Stimulated activated naive B cell treated with anti-CD40 and anti-IgM and Interleukin-4, amounts not matched to agents 10 μg/mL and 1 μg/mL and 100 μg/mL, for 72 hours (primary cell): ENCODE measurements around the gene SLC7A1.
A peak's percentile ranks its signal among the peaks of the same experiment; 100 is the strongest.

Experiments
- ATAC-seq, 2 donors: fragments of 150-1000 bp; cut with Tn5 transposase; replicated peaks; 2 replicates each; pipeline ENCODE4 v1.10.0; 2021; ENCODE audit warnings: moderate library complexity in 1 of 2
- DNase-seq: peaks from one replicate; pipeline ENCODE4 v3.0.0; 2021
- H3K27ac Mint-ChIP-seq: one replicate; pipeline ENCODE4 v1.8.0; 2022; ENCODE audit warnings: mild to moderate bottlenecking, mixed read lengths
- H3K27me3 Mint-ChIP-seq, 2 donors: one replicate each; pipeline ENCODE4 v1.8.0; 2022; ENCODE audit warnings: mixed read lengths in 2 of 2
- H3K36me3 Mint-ChIP-seq, 2 donors: one replicate each; pipeline ENCODE4 v1.8.0; 2022; ENCODE audit warnings: mixed read lengths in 2 of 2, mild to moderate bottlenecking in 1 of 2
- H3K4me1 Mint-ChIP-seq, 2 donors: one replicate each; pipeline ENCODE4 v1.8.0; 2022; ENCODE audit warnings: mixed read lengths in 2 of 2, mild to moderate bottlenecking in 1 of 2
- H3K4me3 Mint-ChIP-seq, 2 donors: one replicate each; pipeline ENCODE4 v1.8.0; 2022; ENCODE audit warnings: mild to moderate bottlenecking in 2 of 2, mixed read lengths in 2 of 2, moderate library complexity in 1 of 2
- H3K9me3 Mint-ChIP-seq, 2 donors: one replicate each; pipeline ENCODE4 v1.8.0; 2022; ENCODE audit warnings: mixed read lengths in 2 of 2, mild to moderate bottlenecking in 1 of 2

Gene SLC7A1

DNA sequence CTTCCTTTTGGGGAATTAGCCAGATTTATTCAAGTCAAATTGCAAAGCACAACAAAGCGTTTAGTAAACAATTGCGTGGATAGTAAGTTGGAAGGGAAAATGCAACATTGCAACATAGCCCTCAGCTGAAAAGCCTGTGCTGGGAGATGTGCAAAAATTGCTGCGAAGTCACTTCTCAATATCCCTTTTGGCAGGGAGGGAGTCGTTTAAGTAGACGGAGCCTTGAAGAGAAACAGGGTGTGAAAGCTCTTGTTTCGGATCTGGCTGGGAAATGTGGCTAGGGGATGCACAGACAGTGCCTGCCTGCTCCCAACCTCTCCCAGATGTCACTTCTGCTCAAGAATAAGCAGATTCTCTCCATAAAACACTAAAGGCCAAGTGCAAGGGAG lies 56.8 kb downstream of the SLC7A1 start:
- peaks cover 35 to 52% of the 10 kb centered on the region in 2 donors for H3K36me3 Mint-ChIP-seq

DNA sequence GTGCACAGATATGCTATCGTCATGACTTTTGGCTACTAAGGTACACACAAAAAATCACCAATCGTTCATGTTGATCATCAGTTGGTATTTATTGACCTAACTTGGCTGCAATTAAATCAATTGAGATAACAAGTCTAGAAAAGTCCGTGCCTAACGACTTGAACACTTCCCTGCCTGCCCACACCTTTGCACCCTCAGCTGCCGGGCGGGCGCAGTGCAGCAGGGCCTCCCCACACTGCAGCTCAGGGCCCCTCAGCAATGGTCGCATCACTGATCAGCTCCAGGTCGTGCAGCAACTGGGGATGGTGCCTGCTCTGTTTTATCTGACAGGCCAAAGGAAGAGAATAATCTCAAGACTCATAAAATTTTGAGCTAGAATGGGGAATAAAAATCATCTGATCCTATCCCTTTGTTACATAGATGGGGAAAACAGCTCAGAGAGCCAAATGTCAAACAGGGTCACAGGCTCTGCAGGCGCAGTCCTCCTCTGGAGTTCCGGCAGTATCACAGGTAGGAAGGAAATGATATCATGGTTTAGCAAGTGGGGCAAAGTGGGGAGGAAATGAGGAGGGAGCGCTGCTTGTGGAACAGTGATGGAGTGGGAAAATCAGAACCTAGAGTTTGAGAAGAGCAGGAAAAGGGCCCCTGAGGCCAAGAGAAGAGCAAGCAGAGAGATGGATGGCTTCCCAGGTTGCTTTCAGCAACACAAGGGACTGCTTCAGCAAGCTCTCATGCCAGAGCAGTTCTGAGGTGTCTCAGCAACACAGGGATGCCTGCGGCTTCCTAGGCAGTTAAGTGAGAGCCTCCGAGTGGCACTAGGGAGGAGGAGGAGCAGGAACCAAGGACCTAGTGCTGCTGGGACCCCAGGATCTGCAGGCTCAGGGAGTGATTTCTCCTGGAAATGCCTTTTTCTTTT lies 57.5 kb downstream of the SLC7A1 start:
- H3K36me3 Mint-ChIP-seq = peaks cover 34 to 49% of the 10 kb centered on the region in 2 donors
- ATAC-seq = no peak
- DNase-seq = no peak
- no peak overlapping the region for H3K4me3 Mint-ChIP-seq
- H3K27ac Mint-ChIP-seq = no peak overlapping the region
- H3K27me3 Mint-ChIP-seq = no peaks in the 10 kb centered on the region
- H3K9me3 Mint-ChIP-seq = no peaks in the 10 kb centered on the region
- H3K4me1 Mint-ChIP-seq = peaks cover 17 to 21% of the 10 kb centered on the region in 2 donors

More for the DNA sequence above, 56.8 kb downstream of the SLC7A1 start:
- DNase-seq (no peak), ATAC-seq (no peak)
- Mint-ChIP-seq H3K27ac (no peak overlapping the region), H3K27me3 (no peaks in the 10 kb centered on the region), H3K9me3 (no peaks in the 10 kb centered on the region), H3K4me1 (peaks cover 23 to 28% of the 10 kb centered on the region in 2 donors), H3K4me3 (no peak overlapping the region)

GRCh38 chr13:29536853-29537252 lies 58.6 kb downstream of the SLC7A1 start:
- H3K4me3 Mint-ChIP-seq = no peak overlapping the region
- DNase-seq (no peak), ATAC-seq (no peak)
- H3K27me3 Mint-ChIP-seq = no peaks in the 10 kb centered on the region
- peaks cover 37 to 50% of the 10 kb centered on the region in 2 donors for H3K36me3 Mint-ChIP-seq
- no peaks in the 10 kb centered on the region for H3K9me3 Mint-ChIP-seq
- H3K4me1 Mint-ChIP-seq = peaks cover 11 to 12% of the 10 kb centered on the region in 2 donors
- no peak overlapping the region for H3K27ac Mint-ChIP-seq

DNA sequence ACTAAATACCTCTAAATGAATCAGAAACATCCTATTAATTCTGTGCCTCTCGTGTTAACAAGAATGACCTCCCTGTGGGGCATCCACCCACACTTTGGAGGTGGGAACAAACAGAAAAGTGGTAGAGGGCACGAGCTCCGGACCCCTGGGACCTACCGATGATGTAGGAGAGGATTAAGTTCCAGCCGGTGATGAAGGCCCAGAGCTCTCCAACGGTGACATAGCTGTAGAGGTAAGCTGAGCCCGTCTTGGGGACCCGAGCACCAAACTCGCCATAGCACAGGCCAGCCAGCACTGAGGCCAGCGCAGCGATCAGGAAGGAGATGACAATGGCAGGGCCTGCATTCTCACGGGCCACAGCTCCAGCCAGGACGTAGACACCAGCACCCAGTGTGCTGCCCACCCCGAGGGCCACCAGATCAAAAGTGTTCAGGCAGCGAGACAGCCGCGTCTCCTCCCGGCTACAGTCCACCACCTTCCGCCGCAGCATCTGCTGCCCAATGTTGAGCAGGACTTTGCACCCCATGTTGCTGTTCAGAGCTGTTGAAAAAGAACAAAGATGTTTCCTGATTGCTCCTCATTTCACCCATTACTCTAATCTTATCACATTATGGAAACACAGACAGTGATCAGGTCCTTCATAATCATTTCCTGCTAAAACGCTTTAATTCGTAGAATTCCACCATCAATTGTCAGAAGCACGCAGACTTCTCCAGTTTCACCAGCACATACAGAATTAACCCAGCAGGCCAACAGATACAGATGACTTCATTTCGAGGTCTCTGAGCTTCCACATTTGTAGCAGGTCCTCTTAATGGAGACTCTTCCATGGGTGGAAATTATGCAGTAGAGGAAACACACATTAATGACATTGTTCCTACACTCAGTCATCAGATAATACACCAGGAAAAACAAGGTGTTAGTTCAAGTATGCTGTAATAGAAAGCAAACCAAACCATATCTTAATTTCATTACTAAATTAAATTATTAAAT lies 59.5 kb downstream of the SLC7A1 start:
- ATAC-seq (no peak), DNase-seq (no peak)
- peaks cover 31 to 43% of the 10 kb centered on the region in 2 donors for H3K36me3 Mint-ChIP-seq
- H3K4me3 Mint-ChIP-seq = no peak overlapping the region
- no peaks in the 10 kb centered on the region for H3K27me3 Mint-ChIP-seq
- H3K9me3 Mint-ChIP-seq = no peaks in the 10 kb centered on the region
- peaks cover 4 to 6% of the 10 kb centered on the region in 2 donors for H3K4me1 Mint-ChIP-seq
- no peak overlapping the region for H3K27ac Mint-ChIP-seq

- no peaks in the 10 kb centered on the region for H3K9me3 Mint-ChIP-seq
These were observed 61.4 kb downstream of the SLC7A1 start for GRCh38 chr13:29534083-29534482.

DNA sequence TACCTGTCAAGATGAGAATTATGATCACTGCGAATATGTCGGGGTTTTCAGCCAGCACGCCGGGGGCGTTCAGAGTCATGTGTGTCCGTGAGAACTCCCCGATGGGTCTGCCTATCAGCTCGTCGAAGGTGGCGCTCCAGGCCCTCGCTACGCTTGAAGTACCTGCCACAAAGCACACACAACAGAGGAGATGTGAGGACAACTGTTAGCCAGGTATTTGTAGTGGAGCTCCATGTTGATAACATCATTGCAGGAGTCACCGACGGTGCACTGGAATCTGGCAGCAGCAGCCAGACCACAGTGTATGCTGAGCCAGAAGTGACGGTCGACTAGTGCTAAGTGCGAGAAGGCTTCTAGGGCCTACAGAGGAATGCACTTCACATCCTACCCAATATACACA lies 62.7 kb downstream of the SLC7A1 start:
- ATAC-seq (no peak), DNase-seq (no peak)
- Mint-ChIP-seq H3K36me3 (peaks cover 45 to 53% of the 10 kb centered on the region in 2 donors), H3K4me3 (no peak overlapping the region), H3K27ac (no peak overlapping the region), H3K4me1 (peaks cover 6 to 7% of the 10 kb centered on the region in 2 donors), H3K9me3 (no peaks in the 10 kb centered on the region), H3K27me3 (no peaks in the 10 kb centered on the region)

More at GRCh38 chr13:29534083-29534482, 61.4 kb downstream of the SLC7A1 start:
- Mint-ChIP-seq H3K27ac (no peak overlapping the region), H3K4me1 (peaks cover 5 to 7% of the 10 kb centered on the region in 2 donors), H3K27me3 (no peaks in the 10 kb centered on the region), H3K36me3 (peaks cover 43 to 58% of the 10 kb centered on the region in 2 donors), H3K4me3 (no peak overlapping the region)
- no peak for DNase-seq
- ATAC-seq = no peak

DNA sequence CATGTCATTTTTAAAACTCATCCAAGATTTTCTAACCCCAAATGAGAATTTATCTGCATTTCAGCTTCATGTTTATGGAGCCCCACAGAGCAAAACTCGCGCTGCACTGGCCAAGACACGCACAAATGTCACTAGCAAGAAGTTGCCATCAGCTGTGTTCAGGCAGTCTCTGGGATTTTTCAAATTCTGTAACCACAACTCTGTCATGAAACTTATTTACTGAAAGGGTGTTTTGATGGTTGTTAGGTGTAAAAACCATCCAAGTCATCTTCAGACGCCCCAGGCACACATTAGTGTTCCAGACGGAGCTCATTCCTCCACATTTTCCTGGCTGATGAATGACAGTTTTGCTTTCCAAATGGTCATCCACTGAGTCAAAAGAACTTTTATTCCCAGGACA lies 63.4 kb downstream of the SLC7A1 start:
- no peaks in the 10 kb centered on the region for H3K27me3 Mint-ChIP-seq
- no peak overlapping the region for H3K27ac Mint-ChIP-seq
- no peak overlapping the region for H3K4me3 Mint-ChIP-seq
- H3K4me1 Mint-ChIP-seq = peaks cover 6 to 7% of the 10 kb centered on the region in 2 donors
- H3K36me3 Mint-ChIP-seq = peaks cover 47 to 52% of the 10 kb centered on the region in 2 donors
- DNase-seq = no peak
- no peaks in the 10 kb centered on the region for H3K9me3 Mint-ChIP-seq
- no peak for ATAC-seq

DNA sequence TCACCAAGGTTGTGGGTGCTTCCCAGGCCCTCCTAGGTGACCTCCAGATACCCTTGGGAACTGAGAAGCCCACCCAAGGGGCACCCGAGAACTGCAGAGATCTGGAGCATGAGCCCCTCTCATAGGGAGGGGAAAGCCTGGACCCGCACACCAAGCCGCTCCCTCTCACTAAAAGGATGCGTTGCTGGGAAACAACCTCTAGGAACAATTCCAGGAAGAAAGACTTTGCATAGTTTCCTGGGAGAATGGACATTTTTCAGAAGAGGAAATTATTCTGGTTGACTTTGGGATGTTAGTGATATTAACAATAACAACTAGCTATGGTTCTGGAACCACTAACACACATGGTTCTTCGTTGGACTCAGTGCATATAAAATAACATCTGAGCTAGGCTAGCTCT lies 64.6 kb downstream of the SLC7A1 start:
- Mint-ChIP-seq H3K4me3 (no peak overlapping the region), H3K36me3 (peaks cover 49 to 50% of the 10 kb centered on the region in 2 donors), H3K27ac (no peak overlapping the region), H3K27me3 (no peaks in the 10 kb centered on the region), H3K4me1 (peaks cover 3 to 6% of the 10 kb centered on the region in 2 donors), H3K9me3 (no peaks in the 10 kb centered on the region)
- ATAC-seq (no peak), DNase-seq (no peak)

- ATAC-seq (no peak), DNase-seq (no peak)
- H3K27me3 Mint-ChIP-seq = no peaks in the 10 kb centered on the region
- no peak overlapping the region for H3K4me3 Mint-ChIP-seq
- H3K4me1 Mint-ChIP-seq = peaks cover 3 to 6% of the 10 kb centered on the region in 2 donors
- no peaks in the 10 kb centered on the region for H3K9me3 Mint-ChIP-seq
- H3K27ac Mint-ChIP-seq = no peak overlapping the region
- H3K36me3 Mint-ChIP-seq = peaks cover 53 to 56% of the 10 kb centered on the region in 2 donors
These were observed 65.7 kb downstream of the SLC7A1 start for GRCh38 chr13:29529754-29530153.

- no peak overlapping the region for H3K4me3 Mint-ChIP-seq
- peaks cover 3 to 6% of the 10 kb centered on the region in 2 donors for H3K4me1 Mint-ChIP-seq
- ATAC-seq (no peak), DNase-seq (no peak)
- H3K36me3 Mint-ChIP-seq = peaks cover 54 to 65% of the 10 kb centered on the region in 2 donors
- no peaks in the 10 kb centered on the region for H3K27me3 Mint-ChIP-seq
- no peak overlapping the region for H3K27ac Mint-ChIP-seq
- no peaks in the 10 kb centered on the region for H3K9me3 Mint-ChIP-seq
These were observed 67.6 kb downstream of the SLC7A1 start for GRCh38 chr13:29527916-29528315.

DNA sequence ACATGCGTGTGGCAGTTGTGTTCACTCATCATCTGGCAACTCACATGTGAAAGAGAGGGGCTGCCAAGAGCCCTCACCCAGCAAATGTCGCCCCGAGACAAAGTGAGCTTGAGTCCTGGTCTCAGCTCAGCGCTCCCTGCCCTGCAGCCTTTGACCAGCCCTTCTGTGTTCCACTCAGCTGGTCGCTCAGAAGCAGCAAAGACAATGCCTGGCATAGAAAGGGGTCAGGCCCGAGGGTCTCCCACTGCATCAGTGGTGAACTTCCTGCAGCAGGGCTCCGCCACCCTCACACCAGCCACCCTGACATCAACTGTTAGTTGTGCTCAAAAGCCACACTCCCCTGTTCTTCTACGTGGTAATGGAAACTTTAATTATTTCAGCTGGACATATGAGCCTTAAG lies 68.0 kb downstream of the SLC7A1 start:
- Mint-ChIP-seq H3K4me1 (peaks cover 3 to 6% of the 10 kb centered on the region in 2 donors), H3K27me3 (no peaks in the 10 kb centered on the region), H3K27ac (no peak overlapping the region), H3K36me3 (peaks cover 52 to 63% of the 10 kb centered on the region in 2 donors), H3K9me3 (no peaks in the 10 kb centered on the region), H3K4me3 (no peak overlapping the region)
- no peak for DNase-seq
- no peak for ATAC-seq

DNA sequence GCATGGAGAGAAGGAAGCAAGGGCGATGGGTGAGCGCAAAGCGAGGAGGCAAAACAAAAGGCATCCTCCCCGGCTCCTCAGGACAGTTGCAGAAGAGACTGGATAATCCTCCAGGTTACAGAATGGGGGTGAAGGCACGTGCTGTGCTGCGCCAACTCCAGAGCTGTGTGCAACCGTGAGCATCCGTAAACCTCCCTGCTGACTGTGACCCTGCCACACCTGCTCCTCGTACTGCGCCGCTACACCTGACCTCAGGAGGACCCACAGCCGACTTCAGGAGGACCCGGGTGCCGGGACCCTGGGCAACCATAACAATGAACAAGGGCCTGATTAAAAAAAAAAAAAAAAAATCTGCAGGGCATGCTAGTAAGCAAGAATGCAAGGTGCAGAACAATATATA lies 68.7 kb downstream of the SLC7A1 start:
- no peaks in the 10 kb centered on the region for H3K9me3 Mint-ChIP-seq
- no peaks in the 10 kb centered on the region for H3K27me3 Mint-ChIP-seq
- DNase-seq = no peak
- ATAC-seq = no peak
- H3K4me1 Mint-ChIP-seq = peaks cover 3 to 6% of the 10 kb centered on the region in 2 donors
- H3K36me3 Mint-ChIP-seq = peaks cover 54 to 67% of the 10 kb centered on the region in 2 donors
- H3K27ac Mint-ChIP-seq = peak overlapping the region; percentile 49
- H3K4me3 Mint-ChIP-seq = no peak overlapping the region

GRCh38 chr13:29525757-29526156 lies 69.7 kb downstream of the SLC7A1 start:
- DNase-seq (no peak), ATAC-seq (no peak)
- no peak overlapping the region for H3K4me3 Mint-ChIP-seq
- H3K36me3 Mint-ChIP-seq = peaks cover 58 to 71% of the 10 kb centered on the region in 2 donors
- H3K27ac Mint-ChIP-seq = no peak overlapping the region
- H3K9me3 Mint-ChIP-seq = no peaks in the 10 kb centered on the region
- peaks cover 3 to 6% of the 10 kb centered on the region in 2 donors for H3K4me1 Mint-ChIP-seq
- no peaks in the 10 kb centered on the region for H3K27me3 Mint-ChIP-seq

DNA sequence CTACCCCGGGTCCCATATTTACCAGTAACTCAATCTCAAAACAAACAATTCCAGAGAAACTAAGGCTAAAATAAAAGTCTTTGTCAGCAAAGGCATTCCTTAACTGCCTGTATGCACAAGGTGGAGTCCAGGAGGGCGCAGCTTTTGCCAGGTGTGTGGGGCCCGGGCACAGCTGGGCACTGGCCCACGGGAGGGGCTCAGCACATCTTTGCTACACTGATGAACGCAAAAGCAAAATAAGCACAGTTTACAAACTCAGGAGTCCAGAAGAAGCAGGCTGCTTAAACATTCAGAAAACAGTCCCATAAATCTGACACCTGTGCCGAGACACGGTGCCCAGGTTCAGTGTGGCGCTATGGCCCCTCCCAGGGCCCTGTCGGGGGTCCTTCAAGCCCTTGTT lies 70.8 kb downstream of the SLC7A1 start:
- DNase-seq = no peak
- Mint-ChIP-seq H3K36me3 (peaks cover 53 to 69% of the 10 kb centered on the region in 2 donors), H3K27me3 (no peaks in the 10 kb centered on the region), H3K4me1 (peaks cover 3 to 6% of the 10 kb centered on the region in 2 donors), H3K27ac (no peak overlapping the region), H3K9me3 (no peaks in the 10 kb centered on the region), H3K4me3 (no peak overlapping the region)
- ATAC-seq = no peak
